SK-N-DZ (cell line): Measurements from ENCODE around the gene AGAP2.
"Not testable (repeated sequence)": the region's sequence is repeated elsewhere in the genome, so short reads cannot be mapped to it uniquely, and the experiment has no call there.

Experiments used
- DNase-seq: peaks from one replicate; pipeline ENCODE4 v3.0.0-alpha.2; 2015; ENCODE audit warnings: low spot score

The AGAP2 gene

DNA sequence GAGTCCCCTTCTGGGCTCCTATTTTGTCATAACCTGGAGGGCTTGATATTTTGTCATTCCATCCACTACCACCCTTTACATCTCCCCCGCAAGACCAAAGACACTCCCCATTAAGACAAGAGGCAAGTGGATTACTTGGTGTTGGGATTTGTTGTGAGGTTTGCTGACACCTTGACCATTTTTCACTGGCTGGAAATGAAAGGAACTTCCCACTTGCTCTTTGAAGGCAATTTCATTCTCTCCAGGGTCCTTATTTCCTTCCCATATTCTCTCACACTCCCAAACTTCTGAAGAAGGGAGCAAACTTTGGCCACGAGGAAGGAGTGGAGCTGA, 14.9 kb downstream of the AGAP2 start:
- DNase-seq: no peak

DNA sequence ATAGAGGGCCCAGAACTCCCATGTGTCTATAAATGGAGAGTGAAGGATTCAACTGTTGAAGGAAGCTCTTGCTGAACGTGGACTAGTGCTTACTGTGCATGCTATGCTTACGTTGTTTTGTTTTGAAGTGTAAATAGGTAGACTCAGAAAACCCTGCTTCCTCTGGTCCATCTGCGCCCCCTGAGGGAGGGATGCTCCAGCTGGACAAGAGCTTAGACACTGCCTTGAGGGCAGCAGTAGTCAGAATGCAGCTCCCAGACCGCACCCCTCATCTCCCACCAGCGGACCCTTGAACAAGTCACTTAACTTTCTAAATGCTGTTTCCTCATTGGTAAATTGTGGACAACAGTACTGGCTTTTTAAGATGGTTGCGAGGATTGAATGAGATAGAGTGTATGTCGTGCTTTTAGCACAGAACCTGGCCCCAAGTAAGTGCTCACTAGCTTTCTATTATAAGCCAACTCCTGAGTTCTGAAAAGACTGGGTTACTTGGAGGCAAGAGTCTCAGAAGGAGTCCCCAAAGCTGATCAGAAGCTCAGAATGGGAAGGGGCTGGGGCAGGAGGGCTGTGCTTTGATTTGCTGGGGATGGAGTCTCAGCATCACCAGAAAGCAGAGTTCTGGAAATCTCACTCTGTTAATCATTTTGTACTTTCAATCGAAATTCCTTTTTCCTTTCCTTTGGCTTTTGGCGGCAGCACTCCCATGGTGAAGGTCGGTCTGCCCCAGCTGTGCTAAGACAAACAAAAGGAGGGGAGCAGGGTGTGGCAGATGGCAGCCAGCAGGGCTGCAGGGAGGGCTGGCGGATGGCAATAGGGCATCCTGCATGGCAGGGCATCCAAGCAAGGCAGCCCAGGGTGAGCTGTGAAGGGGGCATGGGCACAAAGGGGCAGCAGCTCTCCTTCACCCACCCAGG, 15.6 kb downstream of the AGAP2 start:
- no peak for DNase-seq

DNA sequence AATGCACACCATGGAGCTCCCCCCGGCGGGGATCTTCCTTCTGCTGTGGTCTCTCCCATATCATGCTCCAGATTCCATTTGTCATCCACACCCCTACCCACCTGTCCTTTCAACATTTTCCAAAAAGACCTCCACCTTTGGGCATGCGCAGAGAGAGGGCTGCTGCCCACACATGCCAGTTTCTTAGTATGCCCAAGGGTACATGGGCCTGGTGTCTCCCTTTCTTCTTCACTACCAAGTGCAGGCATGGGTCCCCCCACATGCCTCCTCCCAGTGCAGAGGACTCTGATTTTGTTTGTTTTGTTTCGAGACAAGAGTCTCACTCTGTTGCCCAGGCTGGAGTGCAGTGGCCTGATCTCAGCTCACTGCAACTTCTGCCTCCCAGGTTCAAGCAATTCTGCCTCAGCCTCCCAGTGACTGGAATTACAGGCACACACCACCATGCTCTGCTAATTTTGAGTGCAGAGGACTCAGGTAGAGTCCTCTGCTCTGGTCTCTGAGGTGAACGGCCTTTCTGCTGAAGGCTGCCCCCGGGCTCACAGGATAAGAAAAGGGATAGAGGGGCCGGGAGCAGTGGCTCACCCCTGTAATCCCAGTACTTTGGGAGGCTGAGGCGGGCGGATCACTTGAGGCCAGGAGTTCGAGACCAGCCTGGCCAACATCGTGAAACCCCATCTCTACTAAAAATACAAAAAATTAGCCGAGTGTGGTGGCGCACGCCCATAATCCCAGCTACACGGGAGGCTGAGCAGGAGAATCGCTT, 16.5 kb downstream of the AGAP2 start:
- DNase-seq: not testable (repeated sequence)

DNA sequence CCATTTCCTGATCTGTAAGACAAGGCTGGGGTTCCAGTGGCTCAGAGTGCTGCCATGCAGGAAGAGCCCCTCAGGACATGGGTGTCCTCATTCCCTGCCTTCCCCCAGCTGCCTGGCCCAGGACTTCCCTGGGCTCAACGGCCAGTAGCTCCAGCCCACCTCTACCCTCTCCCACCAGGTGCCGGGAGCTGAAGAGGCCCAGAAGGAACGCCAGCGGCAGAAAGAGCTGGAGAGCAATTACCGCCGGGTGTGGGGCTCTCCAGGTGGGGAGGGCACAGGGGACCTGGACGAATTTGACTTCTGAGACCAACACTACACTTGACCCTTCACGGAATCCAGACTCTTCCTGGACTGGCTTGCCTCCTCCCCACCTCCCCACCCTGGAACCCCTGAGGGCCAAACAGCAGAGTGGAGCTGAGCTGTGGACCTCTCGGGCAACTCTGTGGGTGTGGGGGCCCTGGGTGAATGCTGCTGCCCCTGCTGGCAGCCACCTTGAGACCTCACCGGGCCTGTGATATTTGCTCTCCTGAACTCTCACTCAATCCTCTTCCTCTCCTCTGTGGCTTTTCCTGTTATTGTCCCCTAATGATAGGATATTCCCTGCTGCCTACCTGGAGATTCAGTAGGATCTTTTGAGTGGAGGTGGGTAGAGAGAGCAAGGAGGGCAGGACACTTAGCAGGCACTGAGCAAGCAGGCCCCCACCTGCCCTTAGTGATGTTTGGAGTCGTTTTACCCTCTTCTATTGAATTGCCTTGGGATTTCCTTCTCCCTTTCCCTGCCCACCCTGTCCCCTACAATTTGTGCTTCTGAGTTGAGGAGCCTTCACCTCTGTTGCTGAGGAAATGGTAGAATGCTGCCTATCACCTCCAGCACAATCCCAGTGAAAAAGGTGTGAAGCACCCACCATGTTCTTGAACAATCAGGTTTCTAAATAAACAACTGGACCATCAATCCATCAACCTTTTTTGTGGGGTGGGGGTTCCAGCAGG, 17.6 kb downstream of the AGAP2 start:
- no peak for DNase-seq

DNA sequence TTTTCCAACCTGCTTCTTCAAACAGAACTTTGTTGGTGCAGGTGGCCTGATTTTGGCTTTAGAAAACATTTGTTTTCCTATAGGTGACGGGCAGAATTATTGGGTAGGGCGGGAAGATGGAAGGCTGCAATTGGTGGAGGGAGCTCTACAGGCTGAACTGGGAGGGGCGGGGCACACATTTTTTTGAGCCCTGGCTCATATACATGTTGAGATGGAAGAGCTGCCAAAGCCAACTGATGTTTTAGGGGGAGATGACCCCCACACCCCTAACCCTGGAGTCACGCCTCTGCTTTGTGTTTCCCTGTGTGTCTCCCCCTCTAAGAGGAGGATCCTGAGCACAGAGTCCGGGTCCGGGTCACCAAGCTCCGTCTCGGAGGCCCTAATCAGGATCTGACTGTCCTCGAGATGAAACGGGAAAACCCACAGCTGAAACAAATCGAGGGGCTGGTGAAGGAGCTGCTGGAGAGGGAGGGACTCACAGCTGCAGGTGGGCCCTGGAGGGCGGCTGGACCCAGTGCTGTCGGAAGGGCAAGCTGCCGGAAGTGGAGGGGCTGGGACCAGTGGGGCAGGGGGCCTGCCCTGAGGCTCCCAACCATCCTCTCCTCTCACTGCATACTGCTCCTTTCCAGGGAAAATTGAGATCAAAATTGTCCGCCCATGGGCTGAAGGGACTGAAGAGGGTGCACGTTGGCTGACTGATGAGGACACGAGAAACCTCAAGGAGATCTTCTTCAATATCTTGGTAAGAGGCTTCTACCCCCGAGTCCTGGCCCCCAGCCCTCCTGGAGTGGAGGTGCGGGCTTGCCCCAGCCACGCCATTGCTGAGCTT, 18.6 kb downstream of the AGAP2 start:
- DNase-seq: no peak

DNA sequence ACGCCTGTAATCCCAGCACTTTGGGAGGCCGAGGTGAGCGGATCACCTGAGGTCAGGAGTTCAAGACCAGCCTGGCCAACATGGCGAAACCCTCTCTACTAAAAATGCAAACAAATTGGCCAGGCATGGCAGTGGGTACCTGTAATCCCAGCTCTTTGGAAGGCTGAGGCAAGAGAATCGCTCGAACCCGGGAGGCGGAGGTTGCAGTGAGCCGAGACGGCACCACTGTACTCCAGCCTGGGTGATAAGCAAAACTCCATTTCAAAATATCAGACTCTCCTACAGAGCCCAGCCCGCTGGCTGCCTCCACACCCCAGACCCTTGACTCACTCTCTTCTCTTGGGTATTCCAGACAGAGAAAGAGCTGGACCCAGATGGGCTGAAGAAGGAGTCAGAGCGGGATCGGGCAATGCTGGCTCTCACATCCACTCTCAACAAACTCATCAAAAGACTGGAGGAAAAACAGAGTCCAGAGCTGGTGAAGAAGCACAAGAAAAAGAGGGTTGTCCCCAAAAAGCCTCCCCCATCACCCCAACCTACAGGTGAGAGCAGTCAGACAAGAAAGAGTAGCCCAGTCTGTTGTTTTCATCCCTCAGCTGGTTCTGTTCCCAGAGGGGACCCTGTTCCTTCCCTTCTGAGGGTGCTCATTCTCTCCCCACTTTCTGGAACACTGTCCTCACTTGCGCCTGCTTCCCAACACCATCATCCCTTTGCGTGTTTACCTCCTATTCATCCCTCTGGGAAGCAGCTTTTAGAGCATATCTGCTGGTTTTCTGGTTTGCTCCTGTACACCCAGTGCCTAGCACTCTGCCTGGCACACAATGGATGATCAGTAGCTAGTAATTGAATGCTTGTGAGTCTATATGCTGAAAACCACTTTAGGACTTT, 19.7 kb downstream of the AGAP2 start:
- no peak for DNase-seq

DNA sequence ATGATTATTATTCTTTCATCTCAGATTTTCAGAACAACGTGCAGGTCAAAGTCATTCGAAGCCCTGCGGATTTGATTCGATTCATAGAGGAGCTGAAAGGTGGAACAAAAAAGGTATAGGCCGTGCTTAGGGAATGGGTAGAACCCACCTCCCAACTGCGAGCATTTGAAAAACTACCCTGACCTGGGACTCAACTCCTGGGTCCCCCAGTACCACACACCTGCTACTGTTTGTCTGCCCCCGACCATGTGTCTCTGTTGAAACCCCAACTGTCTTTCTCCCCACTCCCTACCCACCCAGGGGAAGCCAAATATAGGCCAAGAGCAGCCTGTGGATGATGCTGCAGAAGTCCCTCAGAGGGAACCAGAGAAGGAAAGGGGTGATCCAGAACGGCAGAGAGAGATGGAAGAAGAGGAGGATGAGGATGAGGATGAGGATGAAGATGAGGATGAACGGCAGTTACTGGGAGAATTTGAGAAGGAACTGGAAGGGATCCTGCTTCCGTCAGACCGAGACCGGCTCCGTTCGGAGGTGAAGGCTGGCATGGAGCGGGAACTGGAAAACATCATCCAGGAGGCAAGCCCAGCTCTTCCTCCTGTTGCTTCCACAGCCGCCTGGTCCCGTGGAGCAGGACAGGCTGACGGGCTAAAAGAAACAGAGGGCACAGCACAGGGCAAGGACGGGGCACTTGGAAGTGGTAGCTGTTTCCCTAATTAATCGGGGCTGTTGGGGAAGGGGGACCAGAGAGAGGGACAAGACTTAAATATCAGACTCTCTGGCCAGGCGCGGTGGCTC, 20.5 kb downstream of the AGAP2 start:
- no peak for DNase-seq

DNA sequence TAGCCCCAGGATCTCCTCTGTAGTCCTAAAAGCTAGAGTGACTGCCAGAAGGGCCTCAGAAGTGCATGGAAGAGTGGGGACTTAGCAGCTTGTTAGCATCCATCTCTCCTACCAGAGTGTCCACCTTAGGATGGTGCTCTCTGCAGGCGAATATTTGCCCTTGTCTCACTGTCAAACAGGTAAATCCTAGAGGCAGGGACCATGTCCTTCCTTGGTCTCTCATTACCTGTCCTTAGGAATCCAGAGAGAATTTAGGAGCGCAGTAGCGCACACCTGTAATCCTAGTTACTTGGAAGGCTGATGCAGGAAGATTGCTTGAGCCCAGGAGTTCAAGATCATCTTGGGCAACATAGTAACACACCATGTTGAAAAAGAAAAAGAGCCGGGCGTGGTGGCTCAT, 21.4 kb downstream of the AGAP2 start:
- DNase-seq: no peak

DNA sequence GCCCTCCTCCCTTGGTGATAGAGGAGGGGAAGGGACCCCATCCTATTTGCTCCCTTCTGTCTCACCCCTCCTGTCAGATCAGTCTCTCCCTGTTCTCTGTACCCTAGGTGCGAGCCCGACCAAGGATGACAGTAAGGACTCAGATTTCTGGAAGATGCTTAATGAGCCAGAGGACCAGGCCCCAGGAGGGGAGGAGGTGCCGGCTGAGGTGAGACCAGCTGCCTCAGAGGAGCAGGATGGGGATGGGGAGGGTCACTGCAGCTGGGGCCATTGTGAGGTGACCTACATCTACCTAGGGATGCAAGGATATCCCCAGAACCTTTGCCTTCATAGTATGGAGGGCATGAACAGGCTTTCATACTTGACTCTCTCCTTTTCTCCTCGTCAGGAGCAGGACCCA, 22.2 kb downstream of the AGAP2 start:
- DNase-seq: no peak

DNA sequence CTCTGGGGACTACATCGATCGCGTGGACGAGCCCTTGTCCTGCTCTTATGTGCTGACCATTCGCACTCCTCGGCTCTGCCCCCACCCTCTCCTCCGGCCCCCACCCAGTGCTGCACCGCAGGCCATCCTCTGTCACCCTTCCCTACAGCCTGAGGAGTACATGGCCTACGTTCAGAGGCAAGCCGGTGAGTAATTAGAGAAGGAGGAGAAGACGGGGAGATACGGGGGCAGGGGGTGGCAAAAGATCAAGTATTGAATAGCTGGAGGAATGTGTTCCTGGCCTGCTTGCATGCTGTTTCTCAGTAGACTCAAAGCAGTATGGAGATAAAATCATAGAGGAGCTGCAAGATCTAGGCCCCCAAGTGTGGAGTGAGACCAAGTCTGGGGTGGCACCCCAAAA, 22.8 kb downstream of the AGAP2 start:
- DNase-seq: no peak

DNA sequence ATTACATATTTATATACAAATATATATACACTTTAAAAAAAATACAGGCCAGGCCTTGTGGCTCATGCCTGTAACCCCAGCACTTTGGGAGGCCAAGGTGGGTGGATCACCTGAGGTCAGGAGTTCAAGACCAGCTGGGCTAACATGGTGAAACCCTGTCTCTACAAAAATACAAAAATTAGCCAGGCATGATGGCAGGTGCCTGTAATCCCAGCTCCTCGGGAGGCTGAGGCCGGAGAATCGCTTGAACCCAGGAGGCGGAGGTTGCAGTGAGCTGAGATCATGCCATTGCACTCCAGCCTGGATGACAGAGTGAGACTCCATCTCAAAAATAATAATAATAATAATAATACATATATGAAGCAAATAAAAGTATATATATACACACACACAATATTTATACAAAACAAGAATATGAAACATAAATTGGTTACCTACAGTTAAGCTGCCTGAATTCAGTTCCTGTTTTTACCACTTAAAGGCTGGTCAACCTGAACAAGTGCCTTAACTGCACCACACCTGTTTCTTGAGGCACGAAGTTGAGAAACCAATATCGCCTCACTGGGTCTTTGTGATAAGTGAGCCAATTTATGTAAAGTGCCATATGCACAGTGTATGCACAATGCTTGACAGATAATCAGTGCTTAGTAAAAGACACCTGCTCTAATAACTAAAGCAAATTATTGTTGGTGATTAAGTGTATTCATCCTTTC, 23.4 kb downstream of the AGAP2 start:
- not testable (repeated sequence) for DNase-seq

DNA sequence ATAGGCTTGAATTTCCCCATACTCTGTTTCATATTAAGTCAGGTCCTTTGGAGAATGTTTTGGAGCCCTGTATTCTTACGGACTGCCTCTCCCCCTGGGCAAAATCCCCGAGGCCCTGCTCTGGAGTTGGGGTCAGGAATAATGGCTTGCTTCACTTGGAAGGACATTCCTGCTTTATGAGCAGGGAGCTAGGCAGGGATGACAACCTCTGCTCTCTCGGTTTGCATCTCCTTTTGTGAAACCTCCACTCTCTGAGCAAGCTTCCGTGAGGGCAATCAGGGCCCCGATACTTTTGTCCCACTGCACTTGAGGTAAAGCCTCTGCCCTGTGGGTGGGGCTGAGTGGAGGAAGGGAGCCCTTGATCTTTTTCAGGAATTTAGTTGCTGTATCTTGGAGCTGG, 25.3 kb downstream of the AGAP2 start:
- no peak for DNase-seq

DNA sequence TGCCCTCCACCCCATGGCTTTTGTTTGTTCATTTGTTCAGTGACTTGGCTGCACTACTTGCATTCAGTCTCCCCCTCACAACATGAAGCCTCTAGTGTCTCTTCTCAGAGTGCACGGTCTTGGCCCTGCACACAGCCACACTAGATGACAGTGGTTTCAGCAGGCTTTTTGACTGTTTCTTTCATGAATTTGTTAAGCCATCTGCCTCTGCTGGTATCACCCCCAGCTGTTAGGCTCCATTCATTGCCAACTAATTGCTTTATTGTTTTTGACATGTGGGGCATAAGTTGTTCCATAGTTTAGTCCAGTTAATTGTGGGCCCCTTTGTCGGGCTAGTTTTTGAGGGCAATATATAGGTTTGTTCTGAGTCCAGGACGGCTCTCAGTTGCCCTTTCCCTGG, 25.8 kb downstream of the AGAP2 start:
- no peak for DNase-seq

DNA sequence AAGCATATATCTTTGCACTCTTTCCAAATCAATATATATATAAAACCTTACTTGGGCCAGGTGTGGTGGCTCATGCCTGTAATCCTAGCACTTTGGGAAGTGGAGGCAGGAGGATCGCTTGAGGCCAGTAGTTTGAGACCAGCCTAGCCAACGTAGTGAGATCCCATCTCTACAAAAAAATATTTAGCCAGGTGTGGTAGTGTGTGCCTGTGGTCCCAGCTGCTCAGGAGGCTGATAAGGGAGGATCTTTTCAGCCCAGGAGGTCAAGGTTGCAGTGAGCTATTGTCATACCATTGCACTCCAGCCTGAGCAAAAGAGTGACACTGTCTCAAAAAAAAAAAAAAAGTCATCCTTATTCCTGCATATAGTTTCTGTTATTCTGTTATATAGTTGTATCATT, 30.2 kb downstream of the AGAP2 start:
- no peak for DNase-seq

DNA sequence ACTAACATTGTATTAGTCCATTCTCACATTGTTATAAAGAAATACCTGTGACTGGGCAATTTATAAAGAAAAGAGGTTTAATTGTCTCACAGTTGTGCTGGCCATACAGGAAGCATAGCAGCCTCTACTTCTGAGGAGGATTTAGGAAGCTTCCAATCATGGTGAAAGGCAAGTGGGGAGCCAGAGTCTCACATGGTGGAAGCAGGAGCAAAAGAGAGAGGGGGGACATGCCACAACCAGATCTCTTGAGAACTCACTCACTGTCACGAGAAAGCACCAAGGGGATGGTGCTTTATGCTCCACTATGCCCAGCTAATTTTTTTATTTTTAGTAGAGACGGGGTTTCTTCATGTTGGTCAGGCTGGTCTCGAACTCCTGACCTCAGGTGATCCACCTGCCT, 31.3 kb downstream of the AGAP2 start:
- no peak for DNase-seq

DNA sequence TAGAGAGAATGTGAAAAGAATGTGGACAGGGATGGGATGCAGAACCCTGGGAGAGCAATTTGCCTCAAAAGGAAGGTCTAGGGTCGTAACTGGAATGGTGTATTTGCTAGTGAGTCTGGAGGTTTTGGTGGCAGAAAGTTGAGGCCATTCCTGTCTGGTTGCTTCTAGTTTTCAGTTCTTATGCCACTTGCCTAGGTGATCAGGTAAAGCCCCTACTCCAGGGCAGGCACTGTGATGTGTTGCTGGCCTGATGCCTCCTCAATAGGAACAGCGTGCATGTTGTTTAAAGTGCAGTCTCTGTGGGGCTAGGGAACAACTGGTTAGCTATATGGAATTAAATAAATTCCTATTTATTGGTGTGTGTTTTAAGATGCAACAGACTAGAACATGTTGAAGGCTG, 38.2 kb downstream of the AGAP2 start:
- no peak for DNase-seq

DNA sequence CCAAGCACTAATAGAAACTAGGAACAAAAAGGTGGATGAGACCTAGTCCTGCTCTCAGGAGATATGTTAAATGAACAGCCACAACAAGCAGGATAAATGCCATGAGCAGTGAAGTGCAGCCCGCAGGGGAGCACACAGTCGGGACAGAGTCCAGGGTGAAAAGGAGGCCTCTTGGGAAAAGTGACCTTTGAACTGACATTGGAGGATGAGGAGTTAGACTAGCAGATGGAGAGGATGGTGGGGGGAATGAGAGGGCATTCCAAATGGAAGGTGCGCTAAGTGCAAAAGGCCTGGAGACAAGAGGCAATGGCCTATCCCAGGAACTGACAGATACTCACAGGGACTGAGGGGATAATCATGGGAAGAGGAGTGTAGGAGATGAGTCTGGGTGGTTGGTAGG, 40.1 kb downstream of the AGAP2 start:
- DNase-seq: no peak

DNA sequence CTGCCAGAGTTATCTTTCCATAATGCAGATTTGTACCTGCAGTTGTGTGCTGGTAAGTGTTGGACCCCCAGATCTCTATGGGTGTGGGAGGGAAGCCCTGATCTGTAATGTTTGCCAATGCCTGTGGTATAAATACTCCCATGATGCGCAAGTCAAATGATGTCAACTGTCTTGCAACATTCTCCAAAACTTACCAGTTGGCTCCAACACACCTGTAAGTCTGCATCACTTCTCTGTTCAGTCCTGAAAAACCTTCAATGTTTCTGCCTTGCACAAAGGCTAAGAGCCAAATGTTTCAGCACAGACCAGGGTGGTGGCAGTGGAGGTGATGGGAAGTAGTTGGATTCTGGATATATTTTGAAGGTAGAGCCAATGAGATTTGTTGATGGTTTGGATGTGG, 41.5 kb downstream of the AGAP2 start:
- no peak for DNase-seq
